Upper lobe of right lung (tissue), 1 donor: Measurements from ENCODE around the gene RITA1. TPM values are rescaled to one million over a fixed set of nuclear protein-coding genes. Genes with fewer than 3 reads are reported as not detected.

ENCODE experiments used
- ATAC-seq: fragments of 200-7000 bp; cut with Tn5 transposase; one replicate; pipeline ENCODE4 v1.9.1; 2020; ENCODE audit warnings: mild to moderate bottlenecking, moderate library complexity
- DNase-seq: peaks from one replicate; pipeline ENCODE4 v3.0.0-alpha.2; 2020
- H3K27ac ChIP-seq: fragments of 200-600 bp; one replicate; pipeline ENCODE4 v1.8.0; 2022
- H3K27me3 ChIP-seq: fragments of 200-600 bp; one replicate; pipeline ENCODE4 v1.8.0; 2022; ENCODE audit warnings: mild to moderate bottlenecking
- H3K36me3 ChIP-seq: fragments of 200-600 bp; one replicate; pipeline ENCODE4 v1.8.0; 2022
- H3K4me1 ChIP-seq: fragments of 200-600 bp; one replicate; pipeline ENCODE4 v1.8.0; 2022
- H3K4me3 ChIP-seq: fragments of 200-600 bp; one replicate; pipeline ENCODE4 v1.8.0; 2022; ENCODE audit warnings: mild to moderate bottlenecking
- H3K9me3 ChIP-seq: fragments of 200-600 bp; one replicate; pipeline ENCODE4 v1.8.0; 2022
- intact Hi-C: fragments of 100-400 bp; cut with DNase I; formaldehyde crosslinking; loops from one replicate; pipeline ENCODE4 v1.11.0; 2022
- total RNA-seq: library from RNA; stranded (reverse); fragmentation: NEBNext Ultra II Directional; extraction: Animal tissue kit (Norgen Biotek cat#: 25700); gene quantifications from one replicate; pipeline ENCODE4 v1.2.1, GENCODE V29; 2021
- TF ChIP-seq, protein P1 (sequence below): fragments of 200-600 bp; IDR thresholded peaks from one replicate; pipeline ENCODE4 v1.8.0; 2022; ENCODE audit warnings: antibody characterized with exemption
- donor health status: DM: no; HTN: yes; CAD: no; lungs with severe emphysema.

Gene RITA1
- total RNA-seq, 1 donor from 2014 or later: 16.4 TPM

DNA sequence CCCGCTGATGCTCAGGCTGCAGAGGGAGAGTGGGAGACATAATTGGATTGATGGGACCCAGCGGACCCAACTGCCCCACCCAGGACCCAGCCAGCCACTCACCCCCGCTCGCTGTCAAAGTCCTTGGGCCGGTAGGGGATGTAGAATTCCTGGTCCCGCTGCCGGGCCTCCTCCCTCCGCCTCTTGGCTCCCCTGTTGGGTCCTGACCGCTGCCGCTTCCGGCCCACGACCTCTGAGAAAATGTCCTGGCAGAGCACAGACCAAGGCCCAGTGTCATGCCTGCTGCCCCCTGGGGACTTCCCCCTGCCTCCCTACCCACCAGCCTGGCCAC lies 22.5 kb upstream of the RITA1 start:
- Histone ChIP-seq H3K27ac (no peak overlapping the region), H3K9me3 (no peaks in the 10 kb centered on the region), H3K4me1 (no peaks in the 10 kb centered on the region), H3K4me3 (no peak overlapping the region), H3K36me3 (peaks cover 96% of the 10 kb centered on the region), H3K27me3 (no peaks in the 10 kb centered on the region)
- DNase-seq (no peak), ATAC-seq (no peak)
- TF ChIP-seq, protein P1, sequence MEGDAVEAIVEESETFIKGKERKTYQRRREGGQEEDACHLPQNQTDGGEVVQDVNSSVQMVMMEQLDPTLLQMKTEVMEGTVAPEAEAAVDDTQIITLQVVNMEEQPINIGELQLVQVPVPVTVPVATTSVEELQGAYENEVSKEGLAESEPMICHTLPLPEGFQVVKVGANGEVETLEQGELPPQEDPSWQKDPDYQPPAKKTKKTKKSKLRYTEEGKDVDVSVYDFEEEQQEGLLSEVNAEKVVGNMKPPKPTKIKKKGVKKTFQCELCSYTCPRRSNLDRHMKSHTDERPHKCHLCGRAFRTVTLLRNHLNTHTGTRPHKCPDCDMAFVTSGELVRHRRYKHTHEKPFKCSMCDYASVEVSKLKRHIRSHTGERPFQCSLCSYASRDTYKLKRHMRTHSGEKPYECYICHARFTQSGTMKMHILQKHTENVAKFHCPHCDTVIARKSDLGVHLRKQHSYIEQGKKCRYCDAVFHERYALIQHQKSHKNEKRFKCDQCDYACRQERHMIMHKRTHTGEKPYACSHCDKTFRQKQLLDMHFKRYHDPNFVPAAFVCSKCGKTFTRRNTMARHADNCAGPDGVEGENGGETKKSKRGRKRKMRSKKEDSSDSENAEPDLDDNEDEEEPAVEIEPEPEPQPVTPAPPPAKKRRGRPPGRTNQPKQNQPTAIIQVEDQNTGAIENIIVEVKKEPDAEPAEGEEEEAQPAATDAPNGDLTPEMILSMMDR: no peak
- intact Hi-C loops: no loop called here

DNA sequence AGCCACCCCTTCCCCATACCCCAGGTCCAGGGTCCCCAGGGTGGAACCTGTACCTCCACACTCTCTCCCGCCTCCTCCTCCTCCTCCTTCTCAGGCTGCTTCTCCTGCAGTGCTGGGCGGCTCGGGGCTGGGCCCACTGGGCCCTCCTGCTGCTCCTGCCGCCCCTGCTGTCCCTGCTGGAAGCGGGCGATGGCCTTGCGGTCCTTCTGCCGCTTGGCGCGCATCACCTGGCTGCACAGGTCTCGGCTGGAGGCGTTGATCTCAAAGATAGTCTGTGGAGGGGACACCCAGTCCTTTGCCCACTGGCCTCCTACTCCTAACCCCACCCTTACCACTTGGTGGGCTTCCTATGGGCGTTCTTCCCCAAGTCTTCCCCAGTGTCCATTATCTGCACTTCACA lies 21.5 kb upstream of the RITA1 start:
- Histone ChIP-seq H3K27ac (no peak overlapping the region), H3K4me3 (no peak overlapping the region), H3K4me1 (no peaks in the 10 kb centered on the region), H3K27me3 (no peaks in the 10 kb centered on the region), H3K36me3 (peaks cover 96% of the 10 kb centered on the region), H3K9me3 (no peaks in the 10 kb centered on the region)
- DNase-seq (no peak), ATAC-seq (no peak)
- TF ChIP-seq, protein P1: no peak
- intact Hi-C loops: no loop called here

- H3K27me3 ChIP-seq: no peaks in the 10 kb centered on the region
- TF ChIP-seq, protein P1: no peak
- H3K36me3 ChIP-seq: peaks cover 96% of the 10 kb centered on the region
- intact Hi-C loops: no loop called here
- no peaks in the 10 kb centered on the region for H3K4me1 ChIP-seq
- H3K27ac ChIP-seq: no peak overlapping the region
- ATAC-seq (peak; percentile 5), DNase-seq (no peak)
- no peak overlapping the region for H3K4me3 ChIP-seq
- no peaks in the 10 kb centered on the region for H3K9me3 ChIP-seq
These were observed 19.7 kb upstream of the RITA1 start for GRCh38 chr12:113165521-113166450.

DNA sequence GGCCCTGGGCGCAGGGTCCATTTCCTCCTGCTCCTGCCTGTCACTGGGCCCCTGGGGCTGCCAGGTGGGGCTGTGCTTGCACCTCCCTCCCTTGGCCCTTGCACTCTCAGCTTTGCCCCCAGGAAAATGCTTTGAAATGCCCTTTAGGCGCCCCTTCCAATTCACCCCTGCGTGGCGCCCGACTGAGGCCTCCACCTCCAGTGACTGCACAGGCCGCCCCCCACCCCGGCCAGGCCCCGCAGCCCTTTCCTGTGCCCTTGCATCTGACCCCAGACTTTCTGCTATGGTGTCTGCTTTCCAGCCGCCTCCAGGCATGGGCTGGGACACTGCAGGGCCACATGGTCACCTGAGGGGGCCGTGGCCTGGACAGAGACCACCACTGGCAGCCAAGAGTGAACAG lies 17.7 kb upstream of the RITA1 start:
- Histone ChIP-seq H3K9me3 (no peaks in the 10 kb centered on the region), H3K27me3 (no peaks in the 10 kb centered on the region), H3K27ac (no peak overlapping the region), H3K36me3 (peaks cover 98% of the 10 kb centered on the region), H3K4me1 (no peaks in the 10 kb centered on the region), H3K4me3 (no peak overlapping the region)
- DNase-seq: no peak
- ATAC-seq: no peak
- TF ChIP-seq, protein P1: no peak
- intact Hi-C loops: no loop called here

DNA sequence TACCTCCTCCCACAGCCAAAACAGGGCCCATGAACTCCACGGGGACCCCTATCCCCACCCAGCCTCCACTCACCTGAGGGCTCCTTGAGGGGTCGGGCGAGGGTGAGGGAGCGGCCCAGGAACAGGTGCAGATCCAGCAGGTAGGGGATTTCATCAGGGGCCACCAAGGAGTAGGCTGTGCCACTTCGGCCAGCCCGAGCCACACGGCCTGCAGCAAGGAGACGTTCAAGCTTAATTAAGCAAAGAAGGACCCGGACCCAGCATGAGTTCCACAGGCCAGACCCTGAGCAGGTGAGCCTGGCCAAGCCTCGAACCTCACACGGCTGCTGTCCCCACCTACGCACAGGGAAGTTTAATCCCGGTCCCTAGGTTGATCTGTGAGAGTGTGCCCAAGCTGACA lies 15.8 kb upstream of the RITA1 start:
- TF ChIP-seq, protein P1: no peak
- H3K36me3 ChIP-seq: peaks cover 98% of the 10 kb centered on the region
- no peaks in the 10 kb centered on the region for H3K27me3 ChIP-seq
- DNase-seq: no peak
- H3K27ac ChIP-seq: no peak overlapping the region
- ATAC-seq: no peak
- H3K4me3 ChIP-seq: no peak overlapping the region
- intact Hi-C loops: loop anchor here (10.0 kb wide), 1 partner anchor 115 kb away; the partner anchor contains the start of gene DTX1
- H3K9me3 ChIP-seq: no peaks in the 10 kb centered on the region
- peaks cover 2% of the 10 kb centered on the region for H3K4me1 ChIP-seq
